HepG2 (cell line): ENCODE results near the gene AKR1C3. TPM values are rescaled to one million over a fixed set of nuclear protein-coding genes. Genes with fewer than 3 reads are reported as not detected.
A peak's percentile ranks its signal among the peaks of the same experiment; 100 is the strongest.

Source experiments
- ELF4 ChIP-seq: sonication (generic); formaldehyde crosslinking; IDR thresholded peaks from 2 replicates; pipeline ENCODE4 v1.5.0; 2020; ENCODE audit warnings: missing genetic modification reagents, mild to moderate bottlenecking, moderate library complexity, borderline replicate concordance
- MAZ ChIP-seq, 2 experiments: sonication (generic) in 1 of 2; formaldehyde crosslinking in 1 of 2; IDR thresholded peaks; 2 replicates each; pipeline versions ENCODE4 v1.5.0 to v1.6.1; 2012 to 2020; ENCODE audit warnings: low read depth in 2 of 2, mild to moderate bottlenecking in 2 of 2, borderline replicate concordance in 1 of 2, improper control_type of control experiment in 1 of 2, low read length in 1 of 2, missing genetic modification reagents in 1 of 2, moderate library complexity in 1 of 2
- MEF2D ChIP-seq: sonication (generic); formaldehyde crosslinking; IDR thresholded peaks from 2 replicates; pipeline ENCODE4 v1.5.1; 2020; ENCODE audit warnings: mild to moderate bottlenecking, missing genetic modification reagents
- SOX13 ChIP-seq, 3 experiments: fragments of 450-650 bp in 1 of 3; sonication (generic) in 1 of 3; formaldehyde crosslinking in 1 of 3; IDR thresholded peaks in 2 of 3; conservative IDR thresholded peaks in 1 of 3; 2 replicates each; pipeline versions ENCODE4 v1.5.0 to v1.6.1; 2016 to 2020; ENCODE audit warnings: antibody characterized with exemption in 1 of 3, mild to moderate bottlenecking in 1 of 3, missing compliant biosample characterization in 1 of 3, missing genetic modification reagents in 1 of 3, moderate library complexity in 1 of 3
- STAG1 ChIP-seq: sonication (generic); formaldehyde crosslinking; IDR thresholded peaks from 2 replicates; pipeline ENCODE4 v1.4.0; 2020; ENCODE audit warnings: missing genetic modification reagents
- YEATS2 ChIP-seq: sonication (generic); formaldehyde crosslinking; IDR thresholded peaks from 2 replicates; pipeline ENCODE4 v1.4.0; 2020; ENCODE audit warnings: missing genetic modification reagents, borderline replicate concordance
- ZNF354B ChIP-seq: sonication (generic); formaldehyde crosslinking; IDR thresholded peaks from 2 replicates; pipeline ENCODE4 v1.8.0; 2022; ENCODE audit warnings: mild to moderate bottlenecking, missing genetic modification reagents
- ZNF446 ChIP-seq: sonication (generic); formaldehyde crosslinking; IDR thresholded peaks from 2 replicates; pipeline ENCODE4 v1.5.0; 2020; ENCODE audit warnings: mild to moderate bottlenecking, missing genetic modification reagents
- ZNF484 ChIP-seq: sonication (generic); formaldehyde crosslinking; IDR thresholded peaks from 2 replicates; pipeline ENCODE4 v1.5.1; 2020; ENCODE audit warnings: mild to moderate bottlenecking, low read depth, missing genetic modification reagents, borderline replicate concordance
- ZNF614 ChIP-seq: IDR thresholded peaks from 2 replicates; pipeline ENCODE4 v1.6.1; 2018; ENCODE audit warnings: missing biosample characterization, missing genetic modification reagents, inconsistent platforms, borderline replicate concordance
- ZNF788 ChIP-seq: sonication (generic); formaldehyde crosslinking; IDR thresholded peaks from 2 replicates; pipeline ENCODE4 v1.5.0; 2020; ENCODE audit warnings: mild to moderate bottlenecking, missing genetic modification reagents, borderline replicate concordance
- polyA plus RNA-seq, 8 experiments: library from polyadenylated mRNA; depleted of rRNA in 3 of 8; stranded (reverse) in 7 of 8; unstranded in 1 of 8; fragments of >200 nt; fragmentation: Illumina TruSeq in 4 of 8; extraction: Trizol in 4 of 8; gene quantifications; 2 replicates each; pipeline versions ENCODE4 v1.2.1 to v1.2.3, GENCODE V29; 2011 to 2016; ENCODE audit warnings: low read depth in 4 of 8, missing spikeins in 1 of 8, mixed read lengths in 1 of 8; ENCODE audit not compliant: insufficient read depth in 1 of 8
- total RNA-seq, 5 experiments: library from RNA; depleted of rRNA; stranded (reverse); fragments of >200 nt; fragmentation: Illumina TruSeq; extraction: Trizol; gene quantifications; 2 replicates each; pipeline ENCODE4 v1.2.3, GENCODE V29; 2016; ENCODE audit warnings: low read depth in 1 of 5
- TF ChIP-seq, protein P1 (sequence below): sonication (generic); formaldehyde crosslinking; IDR thresholded peaks from 2 replicates; pipeline ENCODE4 v1.9.0; 2021; ENCODE audit warnings: missing genetic modification reagents, borderline replicate concordance
- TF ChIP-seq, protein P2 (sequence below): sonication (generic); formaldehyde crosslinking; IDR thresholded peaks from 2 replicates; pipeline ENCODE4; 2020; ENCODE audit warnings: missing genetic modification reagents, mild to moderate bottlenecking, borderline replicate concordance
- TF ChIP-seq, protein P3 (sequence below): sonication (generic); formaldehyde crosslinking; IDR thresholded peaks from 2 replicates; pipeline ENCODE4 v1.4.0; 2020; ENCODE audit warnings: missing genetic modification reagents

The AKR1C3 gene
- total and polyA plus RNA-seq, 2 of the 13 experiments (the other 11 are each of a cell fraction or from before 2014, with no cell fraction given): 368 to 532 TPM

DNA sequence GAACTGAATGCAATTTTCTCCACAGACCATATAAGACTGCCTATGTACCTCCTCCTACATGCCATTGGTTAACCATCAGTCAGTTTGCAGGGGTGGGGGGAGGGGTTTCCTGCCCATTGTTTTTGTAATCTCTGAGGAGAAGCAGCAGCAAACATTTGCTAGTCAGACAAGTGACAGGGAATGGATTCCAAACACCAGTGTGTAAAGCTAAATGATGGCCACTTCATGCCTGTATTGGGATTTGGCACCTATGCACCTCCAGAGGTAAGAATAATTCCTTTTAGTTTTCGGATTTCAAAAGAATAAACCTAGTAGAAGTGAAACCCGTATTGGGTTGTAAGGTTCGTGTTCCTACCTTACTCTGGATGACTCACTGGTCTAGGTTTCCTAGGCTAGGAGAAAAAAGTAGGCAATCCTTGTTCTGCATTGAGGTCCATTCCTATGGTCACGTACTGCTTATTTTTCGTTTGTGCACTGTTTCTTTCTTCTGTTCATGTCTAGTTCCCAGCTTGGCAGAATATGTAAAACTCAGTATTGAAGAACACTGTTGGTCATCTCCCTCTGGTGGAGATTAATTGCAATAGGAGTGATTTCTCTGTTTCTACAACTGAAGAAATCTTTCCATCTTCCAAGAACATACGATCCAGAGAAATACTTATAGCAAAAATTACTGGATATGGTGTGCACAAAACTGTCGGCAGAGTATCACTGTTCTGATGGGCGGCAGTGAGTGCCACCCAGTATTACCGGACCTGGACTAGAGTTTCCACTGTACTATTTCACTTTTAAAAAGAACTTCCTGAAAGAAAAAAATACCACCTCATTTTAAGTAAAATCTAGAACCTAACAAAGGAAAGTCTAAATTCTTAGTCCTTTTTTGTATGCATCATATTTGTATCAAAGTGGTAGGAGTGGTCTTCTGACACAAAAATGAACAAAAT is at the start of gene AKR1C3 (continued):
- TF ChIP-seq, protein P1, sequence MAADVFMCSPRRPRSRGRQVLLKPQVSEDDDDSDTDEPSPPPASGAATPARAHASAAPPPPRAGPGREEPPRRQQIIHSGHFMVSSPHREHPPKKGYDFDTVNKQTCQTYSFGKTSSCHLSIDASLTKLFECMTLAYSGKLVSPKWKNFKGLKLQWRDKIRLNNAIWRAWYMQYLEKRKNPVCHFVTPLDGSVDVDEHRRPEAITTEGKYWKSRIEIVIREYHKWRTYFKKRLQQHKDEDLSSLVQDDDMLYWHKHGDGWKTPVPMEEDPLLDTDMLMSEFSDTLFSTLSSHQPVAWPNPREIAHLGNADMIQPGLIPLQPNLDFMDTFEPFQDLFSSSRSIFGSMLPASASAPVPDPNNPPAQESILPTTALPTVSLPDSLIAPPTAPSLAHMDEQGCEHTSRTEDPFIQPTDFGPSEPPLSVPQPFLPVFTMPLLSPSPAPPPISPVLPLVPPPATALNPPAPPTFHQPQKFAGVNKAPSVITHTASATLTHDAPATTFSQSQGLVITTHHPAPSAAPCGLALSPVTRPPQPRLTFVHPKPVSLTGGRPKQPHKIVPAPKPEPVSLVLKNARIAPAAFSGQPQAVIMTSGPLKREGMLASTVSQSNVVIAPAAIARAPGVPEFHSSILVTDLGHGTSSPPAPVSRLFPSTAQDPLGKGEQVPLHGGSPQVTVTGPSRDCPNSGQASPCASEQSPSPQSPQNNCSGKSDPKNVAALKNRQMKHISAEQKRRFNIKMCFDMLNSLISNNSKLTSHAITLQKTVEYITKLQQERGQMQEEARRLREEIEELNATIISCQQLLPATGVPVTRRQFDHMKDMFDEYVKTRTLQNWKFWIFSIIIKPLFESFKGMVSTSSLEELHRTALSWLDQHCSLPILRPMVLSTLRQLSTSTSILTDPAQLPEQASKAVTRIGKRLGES (CRISPR knock-in tag): no peak
- TF ChIP-seq ZNF354B (CRISPR knock-in tag): no peak
- TF ChIP-seq YEATS2 (CRISPR knock-in tag): peak; percentile 60; the same call in 1 of the 2 replicates
- TF ChIP-seq, protein P2, sequence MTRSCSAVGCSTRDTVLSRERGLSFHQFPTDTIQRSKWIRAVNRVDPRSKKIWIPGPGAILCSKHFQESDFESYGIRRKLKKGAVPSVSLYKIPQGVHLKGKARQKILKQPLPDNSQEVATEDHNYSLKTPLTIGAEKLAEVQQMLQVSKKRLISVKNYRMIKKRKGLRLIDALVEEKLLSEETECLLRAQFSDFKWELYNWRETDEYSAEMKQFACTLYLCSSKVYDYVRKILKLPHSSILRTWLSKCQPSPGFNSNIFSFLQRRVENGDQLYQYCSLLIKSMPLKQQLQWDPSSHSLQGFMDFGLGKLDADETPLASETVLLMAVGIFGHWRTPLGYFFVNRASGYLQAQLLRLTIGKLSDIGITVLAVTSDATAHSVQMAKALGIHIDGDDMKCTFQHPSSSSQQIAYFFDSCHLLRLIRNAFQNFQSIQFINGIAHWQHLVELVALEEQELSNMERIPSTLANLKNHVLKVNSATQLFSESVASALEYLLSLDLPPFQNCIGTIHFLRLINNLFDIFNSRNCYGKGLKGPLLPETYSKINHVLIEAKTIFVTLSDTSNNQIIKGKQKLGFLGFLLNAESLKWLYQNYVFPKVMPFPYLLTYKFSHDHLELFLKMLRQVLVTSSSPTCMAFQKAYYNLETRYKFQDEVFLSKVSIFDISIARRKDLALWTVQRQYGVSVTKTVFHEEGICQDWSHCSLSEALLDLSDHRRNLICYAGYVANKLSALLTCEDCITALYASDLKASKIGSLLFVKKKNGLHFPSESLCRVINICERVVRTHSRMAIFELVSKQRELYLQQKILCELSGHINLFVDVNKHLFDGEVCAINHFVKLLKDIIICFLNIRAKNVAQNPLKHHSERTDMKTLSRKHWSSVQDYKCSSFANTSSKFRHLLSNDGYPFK (CRISPR knock-in tag): no peak
- TF ChIP-seq ELF4 (CRISPR knock-in tag): no peak
- TF ChIP-seq ZNF484 (CRISPR knock-in tag): no peak
- TF ChIP-seq SOX13 (IDR thresholded peaks at IDR 0.05): 0 out of 2 replicates have a peak, but pooled peaks have one; percentile 35
- peak in 1 of 2 experiments; percentile 69; a peak in 2 of 4 replicates for TF ChIP-seq SOX13 (CRISPR knock-in tag; conservative IDR thresholded peaks at IDR 0.05 in 1 of 2, IDR thresholded peaks at IDR 0.05 in 1 of 2)
- TF ChIP-seq, protein P3, sequence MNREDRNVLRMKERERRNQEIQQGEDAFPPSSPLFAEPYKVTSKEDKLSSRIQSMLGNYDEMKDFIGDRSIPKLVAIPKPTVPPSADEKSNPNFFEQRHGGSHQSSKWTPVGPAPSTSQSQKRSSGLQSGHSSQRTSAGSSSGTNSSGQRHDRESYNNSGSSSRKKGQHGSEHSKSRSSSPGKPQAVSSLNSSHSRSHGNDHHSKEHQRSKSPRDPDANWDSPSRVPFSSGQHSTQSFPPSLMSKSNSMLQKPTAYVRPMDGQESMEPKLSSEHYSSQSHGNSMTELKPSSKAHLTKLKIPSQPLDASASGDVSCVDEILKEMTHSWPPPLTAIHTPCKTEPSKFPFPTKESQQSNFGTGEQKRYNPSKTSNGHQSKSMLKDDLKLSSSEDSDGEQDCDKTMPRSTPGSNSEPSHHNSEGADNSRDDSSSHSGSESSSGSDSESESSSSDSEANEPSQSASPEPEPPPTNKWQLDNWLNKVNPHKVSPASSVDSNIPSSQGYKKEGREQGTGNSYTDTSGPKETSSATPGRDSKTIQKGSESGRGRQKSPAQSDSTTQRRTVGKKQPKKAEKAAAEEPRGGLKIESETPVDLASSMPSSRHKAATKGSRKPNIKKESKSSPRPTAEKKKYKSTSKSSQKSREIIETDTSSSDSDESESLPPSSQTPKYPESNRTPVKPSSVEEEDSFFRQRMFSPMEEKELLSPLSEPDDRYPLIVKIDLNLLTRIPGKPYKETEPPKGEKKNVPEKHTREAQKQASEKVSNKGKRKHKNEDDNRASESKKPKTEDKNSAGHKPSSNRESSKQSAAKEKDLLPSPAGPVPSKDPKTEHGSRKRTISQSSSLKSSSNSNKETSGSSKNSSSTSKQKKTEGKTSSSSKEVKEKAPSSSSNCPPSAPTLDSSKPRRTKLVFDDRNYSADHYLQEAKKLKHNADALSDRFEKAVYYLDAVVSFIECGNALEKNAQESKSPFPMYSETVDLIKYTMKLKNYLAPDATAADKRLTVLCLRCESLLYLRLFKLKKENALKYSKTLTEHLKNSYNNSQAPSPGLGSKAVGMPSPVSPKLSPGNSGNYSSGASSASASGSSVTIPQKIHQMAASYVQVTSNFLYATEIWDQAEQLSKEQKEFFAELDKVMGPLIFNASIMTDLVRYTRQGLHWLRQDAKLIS: peak; percentile 98
- 0 out of 2 replicates have a peak, but pooled peaks have one; percentile 28 for TF ChIP-seq MEF2D (CRISPR knock-in tag)
- TF ChIP-seq ZNF614: no peak
- no peak for TF ChIP-seq ZNF788
- TF ChIP-seq STAG1 (CRISPR knock-in tag): peak; percentile 73
- no peak for TF ChIP-seq MAZ (IDR thresholded peaks at IDR 0.05; ENCODE audit: borderline replicate concordance, low read depth, low read length)
- TF ChIP-seq MAZ (CRISPR knock-in tag; IDR thresholded peaks at IDR 0.05; ENCODE audit: low read depth): no peak
- no peak for TF ChIP-seq ZNF446
